Activated T-helper 2 cell treated with anti-CD3 and anti-CD28 coated beads, Interferon-gamma antibody, Interleukin-2, Interleukin-4, amounts not matched to agents 10 μg/mL and 5 μg/mL and 100 μg/mL, durations not matched to agents 14 hours and 24 hours and 36 hours (primary cell): ENCODE results near the gene SLC48A1. TPM values are rescaled to one million over a fixed set of nuclear protein-coding genes. Genes with fewer than 3 reads are reported as not detected.

ENCODE experiments used
- DNase-seq: peaks from one replicate; pipeline ENCODE4 v3.0.0; 2021; ENCODE audit warnings: low spot score
- H3K27ac Mint-ChIP-seq: one replicate; pipeline ENCODE4 v1.8.0; 2021; ENCODE audit warnings: mixed read lengths
- H3K27me3 Mint-ChIP-seq: one replicate; pipeline ENCODE4 v1.8.0; 2021; ENCODE audit warnings: low read depth, mixed read lengths
- H3K36me3 Mint-ChIP-seq: one replicate; pipeline ENCODE4 v1.8.0; 2021; ENCODE audit warnings: low read depth, mixed read lengths
- H3K4me1 Mint-ChIP-seq: one replicate; pipeline ENCODE4 v1.8.0; 2021; ENCODE audit warnings: low read depth, mixed read lengths
- H3K4me3 Mint-ChIP-seq: one replicate; pipeline ENCODE4 v1.8.0; 2021; ENCODE audit warnings: low read depth, mild to moderate bottlenecking, moderate library complexity, mixed read lengths
- H3K9me3 Mint-ChIP-seq: one replicate; pipeline ENCODE4 v1.8.0; 2021; ENCODE audit warnings: mixed read lengths
- intact Hi-C: fragments of 100-400 bp; cut with micrococcal nuclease; formaldehyde crosslinking; loops from one replicate; pipeline ENCODE4 v1.15.1; 2023
- total RNA-seq: library from RNA; stranded (reverse); gene quantifications from 2 replicates; pipeline ENCODE4 v1.2.3, GENCODE V29; 2022

SLC48A1 gene
- total RNA-seq, 1 donor from 2014 or later = 7.4 TPM

DNA sequence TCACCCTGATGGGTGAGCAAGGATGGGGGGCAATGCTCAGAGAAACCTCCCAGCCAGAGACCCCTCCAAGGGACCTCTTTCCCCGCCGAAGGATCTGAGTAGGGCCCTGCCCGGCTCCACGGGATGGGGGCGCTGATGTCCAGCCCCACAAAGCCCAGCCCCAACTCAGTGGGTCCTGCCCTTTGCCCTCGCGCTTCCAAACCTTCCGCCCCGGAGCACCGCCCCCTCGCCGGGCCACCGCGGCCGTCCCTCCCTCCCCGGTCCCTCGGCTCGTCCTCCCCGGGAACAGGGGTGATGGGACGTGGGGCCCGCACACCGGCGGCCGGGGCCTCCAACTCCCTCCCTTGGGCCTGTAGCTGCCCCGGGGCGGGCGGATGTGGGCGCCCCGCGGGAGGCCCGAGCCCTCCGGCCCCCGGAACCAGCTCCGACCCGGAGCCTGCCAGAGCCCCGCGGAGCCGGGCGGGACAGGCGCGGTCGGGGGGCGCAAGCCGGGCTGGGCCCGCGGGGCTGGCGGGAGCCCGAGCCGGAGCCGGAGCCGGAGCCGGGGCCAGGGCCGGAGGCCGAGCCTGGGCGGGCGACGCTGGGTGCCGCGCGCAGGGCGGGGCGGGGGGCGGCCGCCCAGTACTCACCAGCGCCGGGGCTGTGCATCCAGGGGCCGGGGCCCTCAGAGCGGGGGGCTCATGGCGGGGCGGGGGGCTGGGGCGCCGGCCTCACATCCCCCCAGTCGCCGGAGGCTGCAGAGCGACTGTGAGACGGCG lies 46.3 kb downstream of the SLC48A1 start:
- H3K9me3 Mint-ChIP-seq = peaks cover 4% of the 10 kb centered on the region
- no peaks in the 10 kb centered on the region for H3K27me3 Mint-ChIP-seq
- H3K27ac Mint-ChIP-seq = peak overlapping the region; percentile 100
- peak; percentile 45 for DNase-seq
- intact Hi-C loops = loop anchor here (1.0 to 10.0 kb wide), 3 partner anchors 8 to 1445 kb away; partner anchors contain the start of genes ASB8 and SLC38A2
- H3K36me3 Mint-ChIP-seq = peaks cover 49% of the 10 kb centered on the region
- peak overlapping the region; percentile 84 for H3K4me3 Mint-ChIP-seq
- peaks cover 59% of the 10 kb centered on the region for H3K4me1 Mint-ChIP-seq

DNA sequence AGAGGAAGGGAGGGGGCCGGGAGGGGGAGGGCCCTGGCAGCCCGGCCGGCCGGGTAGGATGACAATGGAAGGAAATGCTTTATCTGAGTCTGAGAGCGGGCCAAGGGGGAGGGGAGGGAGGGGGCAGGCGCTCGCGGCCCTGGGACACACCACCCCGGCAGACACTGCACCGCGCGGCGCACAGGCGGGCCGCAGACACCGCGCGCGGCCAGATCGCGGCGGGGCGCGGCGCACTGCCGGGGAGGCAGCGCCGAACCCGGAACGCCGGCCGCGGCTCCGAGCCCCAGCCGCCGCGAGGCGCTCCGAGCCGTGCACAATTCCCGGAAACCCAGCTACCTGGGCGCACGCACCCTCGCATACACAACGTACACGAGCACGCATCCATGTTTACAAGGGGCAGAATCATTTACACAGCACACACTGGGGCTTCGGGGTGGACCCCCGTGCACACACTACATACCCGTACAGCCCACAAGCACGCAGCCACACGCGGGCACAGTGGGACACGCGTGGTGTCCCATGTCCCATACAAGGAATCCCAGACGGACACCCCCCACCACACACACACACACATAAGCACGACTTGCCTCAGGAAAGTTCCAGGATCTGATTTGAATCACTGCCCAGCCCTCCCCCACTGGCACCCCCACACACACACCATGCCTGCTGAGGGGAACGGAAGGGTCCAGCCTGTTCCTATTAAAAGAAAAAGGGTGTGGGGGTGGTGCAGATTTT lies 47.0 kb downstream of the SLC48A1 start, which contains the start of gene HDAC7:
HDAC7 (minus strand) TSS at position 8 of the 735 bp plus-strand sequence. CDS start 118 bp downstream, outside the sequence.
- H3K9me3 Mint-ChIP-seq = peaks cover under 1% of the 10 kb centered on the region
- H3K27ac Mint-ChIP-seq = peak within 1 kb of the TSS; percentile 100
- peak within 1 kb of the TSS; percentile 88 for H3K4me3 Mint-ChIP-seq
- peak; percentile 56 for DNase-seq
- H3K27me3 Mint-ChIP-seq = no peaks in the 10 kb centered on the region
- H3K4me1 Mint-ChIP-seq = peaks cover 59% of the 10 kb centered on the region
- H3K36me3 Mint-ChIP-seq = peaks cover 46% of the 10 kb centered on the region
- intact Hi-C loops = loop anchor here (1.0 to 10.0 kb wide), 4 partner anchors 9 to 1445 kb away; partner anchors contain the start of genes ASB8 and SLC38A2

DNA sequence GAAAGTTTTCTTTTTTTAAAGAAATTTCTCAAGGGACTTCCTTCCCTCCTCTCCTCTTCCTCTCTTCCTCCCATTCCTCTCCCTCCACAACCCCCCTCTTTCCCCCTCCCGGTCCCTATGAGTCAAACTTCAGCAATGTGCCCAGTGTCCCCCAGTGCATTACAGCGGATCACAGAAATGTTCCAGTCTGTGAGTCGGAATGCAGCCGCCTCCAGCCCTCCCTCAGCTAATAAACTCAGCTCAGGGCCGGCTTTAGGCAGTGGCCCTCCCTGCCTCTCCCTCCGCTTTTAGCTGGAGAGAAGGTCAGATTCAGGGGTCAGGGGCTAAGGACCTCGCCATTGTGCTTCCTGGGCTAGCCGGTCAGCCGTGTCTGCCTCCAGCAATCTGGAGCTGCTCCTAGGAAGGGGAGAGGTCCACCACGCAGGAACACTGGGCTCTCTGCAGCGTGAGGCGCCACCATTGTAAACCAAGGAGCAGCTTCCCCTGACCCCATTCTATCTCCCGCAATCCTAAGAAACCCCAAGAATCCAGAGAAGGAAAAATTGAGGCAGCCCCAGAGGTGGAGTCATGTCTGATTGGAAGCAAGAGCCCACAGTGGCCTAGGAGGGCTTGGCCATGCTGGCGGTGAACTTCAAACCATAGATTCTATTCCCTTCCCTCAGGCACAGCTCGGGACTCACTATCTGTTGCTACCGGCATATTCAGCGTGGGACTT lies 47.8 kb downstream of the SLC48A1 start:
- Mint-ChIP-seq H3K27me3 (no peaks in the 10 kb centered on the region), H3K9me3 (no peaks in the 10 kb centered on the region), H3K4me1 (peaks cover 63% of the 10 kb centered on the region), H3K36me3 (peaks cover 39% of the 10 kb centered on the region), H3K4me3 (peak overlapping the region; percentile 88), H3K27ac (peak overlapping the region; percentile 93)
- DNase-seq = no peak
- intact Hi-C loops = loop anchor here (1.0 kb wide), 1 partner anchor 12 kb away; no protein-coding TSS in a partner anchor

DNA sequence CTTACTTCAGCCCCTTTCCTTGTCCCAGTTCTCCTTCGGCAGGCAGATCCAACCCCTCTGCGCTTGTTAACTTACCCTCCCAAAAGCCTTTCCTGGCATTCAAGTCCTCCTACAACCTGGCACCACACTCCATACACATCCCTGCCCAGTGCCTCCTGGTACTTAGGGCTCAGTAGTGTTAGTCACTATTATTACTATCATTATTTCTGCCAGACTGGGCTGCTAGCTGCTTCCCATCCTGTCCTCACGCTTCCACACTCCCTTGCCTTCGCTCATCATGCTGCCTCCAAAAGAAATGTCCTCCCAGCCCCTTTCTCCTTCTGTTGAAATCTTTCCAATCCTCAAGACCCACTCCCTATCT lies 48.3 kb downstream of the SLC48A1 start:
- H3K27ac Mint-ChIP-seq = peak overlapping the region; percentile 67

DNA sequence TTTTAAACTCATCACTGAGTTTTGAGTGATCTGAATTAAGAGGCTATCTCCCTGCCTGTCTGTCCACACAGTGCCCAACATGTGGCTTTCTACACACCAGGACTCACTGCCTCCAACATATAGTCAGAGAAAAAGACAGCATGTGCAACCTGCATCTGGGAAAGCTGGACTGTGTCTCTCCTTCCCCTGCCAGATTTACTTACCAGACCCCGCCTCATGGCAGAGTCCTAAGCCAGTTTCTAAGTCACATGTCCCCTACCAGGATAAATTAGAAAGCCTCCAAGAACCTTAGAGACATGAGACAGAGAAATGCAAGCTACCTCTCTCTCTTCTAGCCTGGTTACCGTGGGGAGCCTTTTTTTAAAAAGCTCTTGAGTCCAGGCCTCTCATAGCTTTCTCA lies 49.4 kb downstream of the SLC48A1 start:
- intact Hi-C loops = no loop called here
- DNase-seq = no peak
- H3K4me3 Mint-ChIP-seq = no peak overlapping the region

More for the DNA sequence above, 48.3 kb downstream of the SLC48A1 start:
- Mint-ChIP-seq H3K36me3 (peaks cover 33% of the 10 kb centered on the region), H3K9me3 (no peaks in the 10 kb centered on the region), H3K4me1 (peaks cover 60% of the 10 kb centered on the region), H3K4me3 (peak overlapping the region; percentile 88), H3K27me3 (no peaks in the 10 kb centered on the region)
- DNase-seq = no peak
- intact Hi-C loops = no loop called here

DNA sequence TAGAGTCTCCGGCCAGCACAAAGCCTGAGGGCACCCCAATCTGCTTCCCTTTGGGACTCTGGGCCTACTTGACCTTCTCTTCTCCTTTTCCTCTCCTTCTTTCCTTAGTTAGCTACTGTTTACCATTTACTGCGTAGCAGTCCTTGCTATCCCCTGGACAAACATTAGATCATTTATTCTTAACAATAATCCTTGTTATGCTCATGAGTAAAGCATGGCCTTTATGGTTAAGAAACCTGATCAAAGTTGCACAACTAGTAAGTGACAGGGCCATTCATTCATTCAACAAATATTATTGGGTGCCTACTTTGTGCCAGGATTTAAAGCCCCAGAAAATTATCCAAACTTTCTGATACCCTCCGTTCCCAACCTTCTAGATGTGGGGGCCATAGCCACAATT lies 49.8 kb downstream of the SLC48A1 start:
- intact Hi-C loops = no loop called here
- Mint-ChIP-seq H3K4me1 (peaks cover 53% of the 10 kb centered on the region), H3K27ac (peak overlapping the region; percentile 47), H3K36me3 (peaks cover 19% of the 10 kb centered on the region), H3K9me3 (no peaks in the 10 kb centered on the region), H3K27me3 (no peaks in the 10 kb centered on the region), H3K4me3 (no peak overlapping the region)
- DNase-seq = no peak

More for the DNA sequence above, 49.4 kb downstream of the SLC48A1 start:
- peak overlapping the region; percentile 1 for H3K27ac Mint-ChIP-seq
- no peaks in the 10 kb centered on the region for H3K9me3 Mint-ChIP-seq
- no peaks in the 10 kb centered on the region for H3K27me3 Mint-ChIP-seq
- peaks cover 55% of the 10 kb centered on the region for H3K4me1 Mint-ChIP-seq
- H3K36me3 Mint-ChIP-seq = peaks cover 24% of the 10 kb centered on the region

DNA sequence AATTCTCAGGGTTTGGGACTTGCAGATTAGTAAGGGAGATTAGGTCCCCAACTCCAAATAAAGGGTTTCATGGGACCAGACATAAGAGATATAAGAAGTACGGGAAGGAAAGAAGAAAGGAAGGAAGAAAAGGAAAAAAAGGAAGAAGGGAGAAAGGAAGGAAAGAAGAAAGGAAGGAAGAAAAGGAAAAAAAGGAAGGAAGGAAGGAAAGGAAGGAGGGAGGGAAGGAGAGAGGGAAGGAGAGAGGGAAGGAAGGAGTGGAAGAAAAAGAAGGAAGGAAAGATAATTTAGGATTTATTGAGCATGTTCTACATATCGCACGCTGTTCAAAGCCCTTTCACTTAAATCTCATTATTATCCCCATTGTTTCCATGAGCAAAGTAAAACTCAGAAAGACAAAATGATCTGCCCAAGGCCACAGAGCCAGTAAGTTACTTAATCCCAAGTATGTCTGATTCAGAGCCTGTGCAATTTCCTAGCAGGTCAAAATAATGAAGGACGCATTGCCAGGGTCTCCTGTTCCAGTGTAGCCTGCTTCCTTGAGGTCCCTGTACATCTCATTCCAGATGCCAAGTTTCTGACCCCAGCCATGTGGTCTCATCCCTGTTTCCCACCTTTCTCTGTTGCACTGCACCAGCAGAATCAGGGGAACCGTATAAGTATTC lies 50.5 kb downstream of the SLC48A1 start:
- H3K4me3 Mint-ChIP-seq = no peak overlapping the region
- no peak for DNase-seq
- H3K36me3 Mint-ChIP-seq = peaks cover 12% of the 10 kb centered on the region
- no peak overlapping the region for H3K27ac Mint-ChIP-seq
- H3K27me3 Mint-ChIP-seq = no peaks in the 10 kb centered on the region
- peaks cover 56% of the 10 kb centered on the region for H3K4me1 Mint-ChIP-seq
- intact Hi-C loops = no loop called here
- no peaks in the 10 kb centered on the region for H3K9me3 Mint-ChIP-seq

DNA sequence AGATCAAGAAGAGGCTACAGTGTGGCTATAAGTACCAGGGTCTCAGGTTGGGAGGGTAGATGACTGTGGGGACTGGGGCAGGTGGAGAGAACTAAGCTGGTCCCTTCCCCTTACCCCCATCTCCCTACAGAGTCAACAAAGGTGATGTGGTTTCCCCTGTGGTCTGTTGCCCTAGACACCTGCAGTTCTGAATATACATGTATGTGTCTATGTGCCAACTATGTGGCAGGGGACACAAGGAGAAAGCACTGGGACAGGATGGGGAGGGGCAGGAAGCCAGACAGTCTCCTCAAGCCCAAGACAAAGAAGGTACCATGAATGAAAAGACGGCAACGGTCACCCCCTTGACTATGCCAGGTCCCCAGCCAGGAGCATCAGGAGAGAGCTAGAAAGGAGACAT lies 51.2 kb downstream of the SLC48A1 start:
- no peak for DNase-seq
- Mint-ChIP-seq H3K4me3 (no peak overlapping the region), H3K27me3 (no peaks in the 10 kb centered on the region), H3K9me3 (no peaks in the 10 kb centered on the region), H3K36me3 (peaks cover 7% of the 10 kb centered on the region), H3K27ac (peak overlapping the region; percentile 46), H3K4me1 (peaks cover 61% of the 10 kb centered on the region)
- intact Hi-C loops = no loop called here

DNA sequence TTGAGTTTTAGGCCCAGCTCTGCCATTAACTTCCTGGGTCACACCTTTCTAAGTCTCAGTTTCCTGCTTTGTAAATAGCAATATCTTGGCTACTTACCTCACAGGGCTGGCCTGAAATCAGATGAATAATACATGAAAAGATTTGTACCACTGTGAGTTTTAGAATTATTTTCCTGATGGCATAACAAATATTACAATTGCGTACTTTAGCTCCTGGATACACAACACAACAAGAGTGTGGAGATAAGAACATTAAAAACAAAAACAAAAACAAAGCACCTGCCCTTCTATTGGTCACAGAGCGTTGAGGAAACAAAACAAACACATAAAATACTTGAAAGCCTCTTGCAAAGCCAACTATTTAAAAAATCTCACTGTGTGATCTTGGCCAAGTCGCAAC lies 51.6 kb downstream of the SLC48A1 start:
- intact Hi-C loops = no loop called here
- Mint-ChIP-seq H3K4me3 (no peak overlapping the region), H3K27me3 (no peaks in the 10 kb centered on the region), H3K36me3 (peaks cover 7% of the 10 kb centered on the region), H3K27ac (peak overlapping the region; percentile 46), H3K9me3 (no peaks in the 10 kb centered on the region), H3K4me1 (peaks cover 66% of the 10 kb centered on the region)
- DNase-seq = no peak

DNA sequence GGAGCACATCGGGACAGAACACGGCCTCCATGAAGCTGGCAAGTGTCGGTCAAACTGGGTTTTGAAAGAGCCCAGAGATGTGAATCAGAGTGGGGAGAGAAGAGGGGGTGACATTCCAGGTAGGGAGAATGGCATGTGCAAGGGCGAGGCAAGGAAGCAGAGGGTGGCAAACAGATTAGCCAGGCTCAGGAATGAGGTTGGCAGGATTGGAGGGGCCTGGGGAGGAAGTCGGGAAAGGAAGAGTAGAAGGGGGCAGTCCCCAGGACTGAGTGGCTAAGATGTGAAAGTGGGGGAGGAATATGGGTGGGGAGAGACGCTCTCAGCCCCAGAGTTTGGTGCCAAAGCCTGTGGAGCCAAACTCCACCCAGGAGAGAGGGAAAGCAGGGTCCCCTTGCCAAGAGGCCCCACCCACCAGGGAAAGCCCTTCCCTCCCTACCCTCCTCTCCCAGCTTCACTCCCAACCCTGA lies 52.2 kb downstream of the SLC48A1 start:
- Mint-ChIP-seq H3K4me1 (peaks cover 67% of the 10 kb centered on the region), H3K9me3 (no peaks in the 10 kb centered on the region), H3K27me3 (no peaks in the 10 kb centered on the region), H3K4me3 (no peak overlapping the region), H3K27ac (peak overlapping the region; percentile 46), H3K36me3 (peaks cover 7% of the 10 kb centered on the region)
- DNase-seq = no peak
- intact Hi-C loops = no loop called here

DNA sequence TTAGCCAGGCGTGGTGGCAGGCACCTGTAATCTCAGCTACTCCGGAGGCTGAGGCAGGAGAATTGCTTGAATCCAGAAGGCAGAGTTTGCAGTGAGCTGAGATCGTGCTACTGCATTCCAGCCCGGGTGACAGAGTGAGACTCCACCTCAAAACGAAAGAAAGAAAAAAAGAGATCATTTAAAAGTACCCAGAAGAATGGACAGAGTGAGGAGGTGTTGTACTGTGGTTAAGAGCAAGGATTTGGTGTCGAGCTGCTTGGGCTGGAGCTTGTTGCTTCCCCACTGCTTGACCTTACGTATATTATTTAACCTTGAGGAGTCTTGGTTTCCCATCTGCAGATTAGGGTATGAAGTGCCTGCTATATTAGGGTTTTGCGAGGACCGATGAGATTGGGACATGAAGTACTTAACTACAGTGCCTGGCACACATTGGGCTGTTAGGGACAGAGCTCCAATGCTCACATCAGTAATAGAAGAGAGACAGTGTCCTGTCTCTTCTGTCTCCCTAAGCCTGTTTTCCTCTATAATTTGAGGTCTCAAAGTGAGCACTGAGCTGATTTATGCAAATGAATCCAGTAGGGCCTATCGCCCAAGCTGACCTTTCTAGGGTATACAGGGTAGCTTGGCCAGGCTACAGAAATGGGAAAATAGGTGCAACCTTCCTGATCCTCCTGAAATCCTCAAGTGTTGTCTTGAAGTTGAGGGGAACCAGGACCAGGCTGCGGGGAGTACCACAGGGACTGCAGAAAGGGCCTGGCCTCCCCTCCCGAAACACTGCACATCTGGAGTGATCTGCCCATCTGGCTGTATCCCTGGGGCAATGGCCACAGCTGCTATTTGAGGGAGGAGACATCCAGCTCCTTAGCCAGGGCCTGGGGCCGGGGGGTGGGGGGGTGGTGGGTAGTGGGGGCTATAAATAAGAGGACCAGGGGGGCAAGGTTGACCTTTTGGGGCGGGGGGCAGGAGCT lies 55.3 kb downstream of the SLC48A1 start:
- intact Hi-C loops = no loop called here
- H3K4me3 Mint-ChIP-seq = no peak overlapping the region
- peaks cover 5% of the 10 kb centered on the region for H3K36me3 Mint-ChIP-seq
- peaks cover 68% of the 10 kb centered on the region for H3K4me1 Mint-ChIP-seq
- DNase-seq = no peak
- H3K27me3 Mint-ChIP-seq = no peaks in the 10 kb centered on the region
- H3K27ac Mint-ChIP-seq = peak overlapping the region; percentile 61
- no peaks in the 10 kb centered on the region for H3K9me3 Mint-ChIP-seq
